ENCODE results near the gene IKZF5. TPM values are rescaled to one million over a fixed set of nuclear protein-coding genes. Genes with fewer than 3 reads are reported as not detected.

Gene IKZF5
- total RNA-seq, 1 donor from 2014 or later = 4.7 TPM

GRCh38 chr10:123035467-123036086 is 27.0 kb upstream of the IKZF5 start:
- H3K9ac ChIP-seq (ENCODE audit: low read depth in 1 of 3, low read length in 3 of 3) = no peak overlapping the region
- H3K9me3 ChIP-seq (ENCODE audit: control insufficient read depth in 3 of 3, low read length in 3 of 3) = no peaks in the 10 kb centered on the region
- no peak overlapping the region for H3K4me3 ChIP-seq (ENCODE audit: low read length in 3 of 3)
- peaks cover 11 to 13% (median 12%) of the 10 kb centered on the region in 3 donors for H3K36me3 ChIP-seq (ENCODE audit: control insufficient read depth in 3 of 3, insufficient read depth in 3 of 3, low read length in 3 of 3)
- H3K4me1 ChIP-seq (ENCODE audit: control insufficient read depth in 3 of 3, insufficient read depth in 3 of 3, low read length in 3 of 3) = peaks cover 0 to 4% (median 0%) of the 10 kb centered on the region in 3 donors
- no peaks in the 10 kb centered on the region for H3K27me3 ChIP-seq (ENCODE audit: control insufficient read depth in 3 of 3, insufficient read depth in 3 of 3, low read length in 3 of 3)
- no peak overlapping the region for H3K27ac ChIP-seq (ENCODE audit: low read depth, low read length)

- Histone ChIP-seq H3K4me3 (ENCODE audit: low read length in 3 of 3) (no peak overlapping the region), H3K4me1 (ENCODE audit: control insufficient read depth in 3 of 3, insufficient read depth in 3 of 3, low read length in 3 of 3) (peaks cover 0 to 4% (median 0%) of the 10 kb centered on the region in 3 donors), H3K36me3 (ENCODE audit: control insufficient read depth in 3 of 3, insufficient read depth in 3 of 3, low read length in 3 of 3) (peaks cover 11 to 13% (median 12%) of the 10 kb centered on the region in 3 donors), H3K9me3 (ENCODE audit: control insufficient read depth in 3 of 3, low read length in 3 of 3) (no peaks in the 10 kb centered on the region), H3K9ac (ENCODE audit: low read depth in 1 of 3, low read length in 3 of 3) (no peak overlapping the region), H3K27me3 (ENCODE audit: control insufficient read depth in 3 of 3, insufficient read depth in 3 of 3, low read length in 3 of 3) (no peaks in the 10 kb centered on the region), H3K27ac (ENCODE audit: low read depth, low read length) (no peak overlapping the region)
Observed at GRCh38 chr10:123034332-123034731, 25.7 kb upstream of the IKZF5 start.

GRCh38 chr10:123031124-123031523 is 22.5 kb upstream of the IKZF5 start:
- no peaks in the 10 kb centered on the region for H3K4me1 ChIP-seq (ENCODE audit: control insufficient read depth in 3 of 3, insufficient read depth in 3 of 3, low read length in 3 of 3)
- H3K9ac ChIP-seq (ENCODE audit: low read depth in 1 of 3, low read length in 3 of 3) = no peak overlapping the region
- peaks cover 3 to 5% (median 5%) of the 10 kb centered on the region in 3 donors for H3K36me3 ChIP-seq (ENCODE audit: control insufficient read depth in 3 of 3, insufficient read depth in 3 of 3, low read length in 3 of 3)
- H3K9me3 ChIP-seq (ENCODE audit: control insufficient read depth in 3 of 3, low read length in 3 of 3) = no peaks in the 10 kb centered on the region
- H3K27me3 ChIP-seq (ENCODE audit: control insufficient read depth in 3 of 3, insufficient read depth in 3 of 3, low read length in 3 of 3) = no peaks in the 10 kb centered on the region
- no peak overlapping the region for H3K4me3 ChIP-seq (ENCODE audit: low read length in 3 of 3)
- H3K27ac ChIP-seq (ENCODE audit: low read depth, low read length) = no peak overlapping the region

- H3K4me3 ChIP-seq (ENCODE audit: low read length in 3 of 3) = no peak overlapping the region
- no peaks in the 10 kb centered on the region for H3K36me3 ChIP-seq (ENCODE audit: control insufficient read depth in 3 of 3, insufficient read depth in 3 of 3, low read length in 3 of 3)
- no peaks in the 10 kb centered on the region for H3K9me3 ChIP-seq (ENCODE audit: control insufficient read depth in 3 of 3, low read length in 3 of 3)
- no peaks in the 10 kb centered on the region for H3K4me1 ChIP-seq (ENCODE audit: control insufficient read depth in 3 of 3, insufficient read depth in 3 of 3, low read length in 3 of 3)
- no peaks in the 10 kb centered on the region for H3K27me3 ChIP-seq (ENCODE audit: control insufficient read depth in 3 of 3, insufficient read depth in 3 of 3, low read length in 3 of 3)
- no peak overlapping the region for H3K9ac ChIP-seq (ENCODE audit: low read depth in 1 of 3, low read length in 3 of 3)
- H3K27ac ChIP-seq (ENCODE audit: low read depth, low read length) = no peak overlapping the region
Observed at GRCh38 chr10:123027861-123028260, 19.3 kb upstream of the IKZF5 start.

DNA sequence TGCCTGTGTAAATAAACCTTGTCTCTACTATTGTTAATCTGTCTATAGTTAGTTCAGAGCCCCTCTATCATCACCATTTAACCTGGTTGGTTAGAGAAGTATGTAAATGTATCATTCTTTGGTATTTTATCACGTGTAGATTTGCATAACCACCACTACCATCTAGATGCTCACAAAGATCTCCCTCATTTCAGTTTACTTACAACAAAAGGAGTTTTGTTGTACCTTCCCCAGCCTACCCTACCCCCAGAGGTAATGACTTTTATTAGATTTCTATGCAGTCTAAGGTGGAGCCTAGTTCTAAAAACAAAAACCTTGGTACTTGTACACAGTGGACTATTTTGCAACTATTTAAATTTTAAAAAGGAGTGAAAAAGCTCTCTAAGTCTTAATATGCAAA is 17.7 kb upstream of the IKZF5 start:
- no peak overlapping the region for H3K9ac ChIP-seq (ENCODE audit: low read depth in 1 of 3, low read length in 3 of 3)
- H3K27me3 ChIP-seq (ENCODE audit: control insufficient read depth in 3 of 3, insufficient read depth in 3 of 3, low read length in 3 of 3) = no peaks in the 10 kb centered on the region
- H3K27ac ChIP-seq (ENCODE audit: low read depth, low read length) = no peak overlapping the region
- no peaks in the 10 kb centered on the region for H3K4me1 ChIP-seq (ENCODE audit: control insufficient read depth in 3 of 3, insufficient read depth in 3 of 3, low read length in 3 of 3)
- no peaks in the 10 kb centered on the region for H3K36me3 ChIP-seq (ENCODE audit: control insufficient read depth in 3 of 3, insufficient read depth in 3 of 3, low read length in 3 of 3)
- H3K4me3 ChIP-seq (ENCODE audit: low read length in 3 of 3) = no peak overlapping the region
- no peaks in the 10 kb centered on the region for H3K9me3 ChIP-seq (ENCODE audit: control insufficient read depth in 3 of 3, low read length in 3 of 3)

DNA sequence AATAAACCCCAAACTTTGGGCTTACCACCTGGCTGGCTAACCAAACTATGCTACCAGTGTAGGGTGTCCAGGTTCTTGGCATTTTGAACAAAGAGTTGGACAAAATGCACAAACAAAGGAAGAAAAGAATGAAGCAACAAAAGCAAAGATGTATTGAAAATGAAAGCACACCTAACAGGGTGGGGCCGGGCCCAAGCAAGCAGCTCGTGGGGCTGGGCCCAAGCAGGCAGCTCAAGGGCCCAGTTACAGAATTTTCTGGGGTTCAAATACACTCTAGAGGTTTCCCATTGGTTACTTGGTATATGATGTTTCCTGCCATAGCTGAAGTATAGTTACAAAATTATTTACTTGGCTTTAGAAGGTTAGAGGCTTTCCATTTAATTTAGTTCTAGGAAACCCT is 15.9 kb upstream of the IKZF5 start:
- Histone ChIP-seq H3K9me3 (ENCODE audit: control insufficient read depth in 3 of 3, low read length in 3 of 3) (no peaks in the 10 kb centered on the region), H3K27ac (ENCODE audit: low read depth, low read length) (no peak overlapping the region), H3K9ac (ENCODE audit: low read depth in 1 of 3, low read length in 3 of 3) (no peak overlapping the region), H3K27me3 (ENCODE audit: control insufficient read depth in 3 of 3, insufficient read depth in 3 of 3, low read length in 3 of 3) (no peaks in the 10 kb centered on the region), H3K36me3 (ENCODE audit: control insufficient read depth in 3 of 3, insufficient read depth in 3 of 3, low read length in 3 of 3) (no peaks in the 10 kb centered on the region), H3K4me1 (ENCODE audit: control insufficient read depth in 3 of 3, insufficient read depth in 3 of 3, low read length in 3 of 3) (no peaks in the 10 kb centered on the region), H3K4me3 (ENCODE audit: low read length in 3 of 3) (no peak overlapping the region)

DNA sequence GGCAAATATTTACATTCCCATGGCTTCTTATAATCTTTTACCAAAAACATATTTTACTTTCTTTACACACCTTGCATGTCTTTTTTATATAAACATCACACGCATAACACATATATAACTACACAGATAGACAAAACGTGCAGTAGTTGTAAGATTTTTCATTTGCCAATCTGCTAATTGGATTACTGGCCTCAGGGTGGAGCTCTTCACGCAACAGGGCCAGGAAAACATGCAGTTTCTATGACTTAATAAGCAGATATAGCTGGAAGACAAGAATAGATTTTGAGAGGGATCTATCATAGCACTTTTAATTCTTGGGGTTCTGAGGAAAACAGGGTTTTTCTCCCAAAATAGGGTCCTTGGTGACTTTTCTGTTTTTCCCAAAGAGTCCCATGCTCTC is 12.9 kb upstream of the IKZF5 start:
- Histone ChIP-seq H3K9ac (ENCODE audit: low read depth in 1 of 3, low read length in 3 of 3) (no peak overlapping the region), H3K9me3 (ENCODE audit: control insufficient read depth in 3 of 3, low read length in 3 of 3) (no peaks in the 10 kb centered on the region), H3K27me3 (ENCODE audit: control insufficient read depth in 3 of 3, insufficient read depth in 3 of 3, low read length in 3 of 3) (no peaks in the 10 kb centered on the region), H3K36me3 (ENCODE audit: control insufficient read depth in 3 of 3, insufficient read depth in 3 of 3, low read length in 3 of 3) (no peaks in the 10 kb centered on the region), H3K4me3 (ENCODE audit: low read length in 3 of 3) (no peak overlapping the region), H3K4me1 (ENCODE audit: control insufficient read depth in 3 of 3, insufficient read depth in 3 of 3, low read length in 3 of 3) (no peaks in the 10 kb centered on the region), H3K27ac (ENCODE audit: low read depth, low read length) (no peak overlapping the region)

- Histone ChIP-seq H3K4me3 (ENCODE audit: low read length in 3 of 3) (no peak overlapping the region), H3K4me1 (ENCODE audit: control insufficient read depth in 3 of 3, insufficient read depth in 3 of 3, low read length in 3 of 3) (no peaks in the 10 kb centered on the region), H3K9ac (ENCODE audit: low read depth in 1 of 3, low read length in 3 of 3) (no peak overlapping the region), H3K9me3 (ENCODE audit: control insufficient read depth in 3 of 3, low read length in 3 of 3) (no peaks in the 10 kb centered on the region), H3K27me3 (ENCODE audit: control insufficient read depth in 3 of 3, insufficient read depth in 3 of 3, low read length in 3 of 3) (no peaks in the 10 kb centered on the region), H3K27ac (ENCODE audit: low read depth, low read length) (no peak overlapping the region), H3K36me3 (ENCODE audit: control insufficient read depth in 3 of 3, insufficient read depth in 3 of 3, low read length in 3 of 3) (no peaks in the 10 kb centered on the region)
Observed at GRCh38 chr10:123019941-123020703, 11.5 kb upstream of the IKZF5 start.

GRCh38 chr10:123019264-123019663 is 10.7 kb upstream of the IKZF5 start:
- Histone ChIP-seq H3K9me3 (ENCODE audit: control insufficient read depth in 3 of 3, low read length in 3 of 3) (no peaks in the 10 kb centered on the region), H3K27ac (ENCODE audit: low read depth, low read length) (no peak overlapping the region), H3K4me1 (ENCODE audit: control insufficient read depth in 3 of 3, insufficient read depth in 3 of 3, low read length in 3 of 3) (no peaks in the 10 kb centered on the region), H3K4me3 (ENCODE audit: low read length in 3 of 3) (no peak overlapping the region), H3K9ac (ENCODE audit: low read depth in 1 of 3, low read length in 3 of 3) (no peak overlapping the region), H3K27me3 (ENCODE audit: control insufficient read depth in 3 of 3, insufficient read depth in 3 of 3, low read length in 3 of 3) (no peaks in the 10 kb centered on the region), H3K36me3 (ENCODE audit: control insufficient read depth in 3 of 3, insufficient read depth in 3 of 3, low read length in 3 of 3) (no peaks in the 10 kb centered on the region)

DNA sequence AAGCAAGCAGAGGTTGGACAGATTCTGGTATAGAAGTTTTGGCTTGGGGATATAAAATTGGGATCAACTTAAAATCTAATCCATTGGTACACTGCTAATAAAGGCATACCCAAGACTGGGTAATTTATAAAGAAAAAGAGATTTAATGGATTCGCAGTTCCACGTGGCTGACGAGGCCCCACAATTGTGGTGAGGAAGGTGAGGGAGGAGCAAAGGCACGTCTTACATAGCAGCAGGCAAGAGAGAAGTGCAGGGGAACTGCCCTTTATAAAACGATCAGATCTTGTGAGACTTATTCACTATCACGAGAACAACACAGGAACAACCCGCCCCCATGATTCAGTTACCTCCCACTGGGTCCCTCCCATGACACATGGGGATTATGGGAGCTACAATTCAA is 9.9 kb upstream of the IKZF5 start:
- no peak overlapping the region for H3K27ac ChIP-seq (ENCODE audit: low read depth, low read length)
- H3K27me3 ChIP-seq (ENCODE audit: control insufficient read depth in 3 of 3, insufficient read depth in 3 of 3, low read length in 3 of 3) = no peaks in the 10 kb centered on the region
- no peak overlapping the region for H3K4me3 ChIP-seq (ENCODE audit: low read length in 3 of 3)

More for the DNA sequence above, 9.9 kb upstream of the IKZF5 start:
- H3K36me3 ChIP-seq (ENCODE audit: control insufficient read depth in 3 of 3, insufficient read depth in 3 of 3, low read length in 3 of 3) = no peaks in the 10 kb centered on the region
- no peak overlapping the region for H3K9ac ChIP-seq (ENCODE audit: low read depth in 1 of 3, low read length in 3 of 3)
- H3K9me3 ChIP-seq (ENCODE audit: control insufficient read depth in 3 of 3, low read length in 3 of 3) = no peaks in the 10 kb centered on the region
- H3K4me1 ChIP-seq (ENCODE audit: control insufficient read depth in 3 of 3, insufficient read depth in 3 of 3, low read length in 3 of 3) = no peaks in the 10 kb centered on the region
